ENCODE results near the gene ERG. TPM values are rescaled to one million over a fixed set of nuclear protein-coding genes. Genes with fewer than 3 reads are reported as not detected.

ERG gene
- total RNA-seq, 1 experiment from 2014 or later, result not detected

- POLR2A ChIA-PET (ENCODE audit: unreplicated experiment), result no interaction called here
- no peaks in the 10 kb centered on the region for H4K20me1 ChIP-seq (ENCODE audit: low read length)
- intact Hi-C loops (cut with micrococcal nuclease), result no loop called here
- H3K9me3 ChIP-seq (ENCODE audit: low read length), result no peaks in the 10 kb centered on the region
- no peak overlapping the region for H3K27ac ChIP-seq (ENCODE audit: low read length)
- ATAC-seq (no peak), DNase-seq (no peak)
- no peaks in the 10 kb centered on the region for H3K79me2 ChIP-seq (ENCODE audit: low read length)
- no peaks in the 10 kb centered on the region for H3K36me3 ChIP-seq (ENCODE audit: low read depth, low read length)
- TF ChIP-seq EZH2phosphoT487 (IDR thresholded peaks at IDR 0.05; ENCODE audit: borderline replicate concordance, low read length) (no peak), CTCF (conservative IDR thresholded peaks at IDR 0.05; ENCODE audit: low read depth, low read length) (no peak)
- H2AFZ ChIP-seq (ENCODE audit: low read length), result no peak overlapping the region
- CTCF ChIA-PET, result no interaction called here
- no peaks in the 10 kb centered on the region for H3K9me2 ChIP-seq (replicated peaks; ENCODE audit: low read length)
- BruUV-seq (replicated peaks), result no TSS peak
- no peaks in the 10 kb centered on the region for H3K4me1 ChIP-seq (ENCODE audit: insufficient read depth, low read length)
- no peak overlapping the region for H3K4me2 ChIP-seq (ENCODE audit: low read length)
- H3K27me3 ChIP-seq (ENCODE audit: low read length), result peaks cover 32% of the 10 kb centered on the region
- no peak overlapping the region for H3K4me3 ChIP-seq (ENCODE audit: low read length)
- H3F3A ChIP-seq (ENCODE audit: low read length, unreplicated experiment), result no peaks in the 10 kb centered on the region
- no peak overlapping the region for H3K9ac ChIP-seq (ENCODE audit: low read length)
Observed at GRCh38 chr21:38496224-38496623, 2.1 kb downstream of the ERG start.

GRCh38 chr21:38495696-38496095, 2.6 kb downstream of the ERG start:
- Histone ChIP-seq H3K4me2 (ENCODE audit: low read length) (no peak overlapping the region), H3K9me3 (ENCODE audit: low read length) (no peaks in the 10 kb centered on the region), H3K4me1 (ENCODE audit: insufficient read depth, low read length) (no peaks in the 10 kb centered on the region), H3K4me3 (ENCODE audit: low read length) (no peak overlapping the region), H3F3A (ENCODE audit: low read length, unreplicated experiment) (no peaks in the 10 kb centered on the region), H3K27ac (ENCODE audit: low read length) (no peak overlapping the region), H3K27me3 (ENCODE audit: low read length) (peaks cover 32% of the 10 kb centered on the region), H4K20me1 (ENCODE audit: low read length) (no peaks in the 10 kb centered on the region), H3K36me3 (ENCODE audit: low read depth, low read length) (no peaks in the 10 kb centered on the region), H2AFZ (ENCODE audit: low read length) (no peak overlapping the region), H3K9me2 (replicated peaks; ENCODE audit: low read length) (no peaks in the 10 kb centered on the region), H3K79me2 (ENCODE audit: low read length) (no peaks in the 10 kb centered on the region), H3K9ac (ENCODE audit: low read length) (no peak overlapping the region)
- ChIA-PET POLR2A (ENCODE audit: unreplicated experiment) (no interaction called here), CTCF (no interaction called here)
- no TSS peak for BruUV-seq (replicated peaks)
- intact Hi-C loops (cut with micrococcal nuclease), result no loop called here
- no peak for TF ChIP-seq CTCF (conservative IDR thresholded peaks at IDR 0.05; ENCODE audit: low read depth, low read length)
- no peak for TF ChIP-seq EZH2phosphoT487 (IDR thresholded peaks at IDR 0.05; ENCODE audit: borderline replicate concordance, low read length)
- no peak for TF ChIP-seq EZH2 (IDR thresholded peaks at IDR 0.05; ENCODE audit: low read length, unreplicated experiment)
- no peak for DNase-seq
- no peak for ATAC-seq

DNA sequence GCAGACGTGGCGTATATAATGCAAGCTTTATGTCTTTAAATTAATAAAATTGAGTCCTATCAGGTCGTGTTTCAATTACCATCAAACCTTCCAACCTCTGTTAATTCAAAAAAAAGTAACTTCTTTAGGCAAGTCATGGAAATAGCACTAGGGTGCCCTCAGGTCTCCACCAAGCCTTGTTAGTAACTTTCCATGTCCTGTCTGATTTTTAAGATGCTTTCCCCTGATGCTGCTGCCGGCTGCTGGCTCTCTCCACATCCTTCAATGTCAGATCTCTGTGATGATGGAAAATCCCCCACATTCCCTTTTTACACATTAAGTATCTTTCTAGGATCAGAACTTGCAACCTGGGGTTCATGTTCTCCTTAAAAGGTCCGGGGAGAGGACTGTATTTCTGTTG, 3.0 kb downstream of the ERG start:
- ChIA-PET POLR2A (ENCODE audit: unreplicated experiment) (no interaction called here), CTCF (no interaction called here)
- no peaks in the 10 kb centered on the region for H3K9me2 ChIP-seq (replicated peaks; ENCODE audit: low read length)
- no peaks in the 10 kb centered on the region for H3K36me3 ChIP-seq (ENCODE audit: low read depth, low read length)
- H4K20me1 ChIP-seq (ENCODE audit: low read length), result no peaks in the 10 kb centered on the region
- H3K4me3 ChIP-seq (ENCODE audit: low read length), result no peak overlapping the region
- no peak for ATAC-seq
- H3K27me3 ChIP-seq (ENCODE audit: low read length), result peaks cover 31% of the 10 kb centered on the region
- H3K79me2 ChIP-seq (ENCODE audit: low read length), result no peaks in the 10 kb centered on the region
- TF ChIP-seq EZH2phosphoT487 (IDR thresholded peaks at IDR 0.05; ENCODE audit: borderline replicate concordance, low read length) (no peak), CTCF (conservative IDR thresholded peaks at IDR 0.05; ENCODE audit: low read depth, low read length) (no peak), EZH2 (IDR thresholded peaks at IDR 0.05; ENCODE audit: low read length, unreplicated experiment) (no peak)
- H3F3A ChIP-seq (ENCODE audit: low read length, unreplicated experiment), result no peaks in the 10 kb centered on the region
- DNase-seq, result no peak
- H3K27ac ChIP-seq (ENCODE audit: low read length), result no peak overlapping the region
- no peaks in the 10 kb centered on the region for H3K9me3 ChIP-seq (ENCODE audit: low read length)
- no TSS peak for BruUV-seq (replicated peaks)
- H3K9ac ChIP-seq (ENCODE audit: low read length), result no peak overlapping the region
- no peaks in the 10 kb centered on the region for H3K4me1 ChIP-seq (ENCODE audit: insufficient read depth, low read length)
- H2AFZ ChIP-seq (ENCODE audit: low read length), result no peak overlapping the region
- H3K4me2 ChIP-seq (ENCODE audit: low read length), result no peak overlapping the region
- intact Hi-C loops (cut with micrococcal nuclease), result no loop called here
